ENCODE data around the gene SPN. TPM values are rescaled to one million over a fixed set of nuclear protein-coding genes. Genes with fewer than 3 reads are reported as not detected.
A peak's percentile ranks its signal among the peaks of the same experiment; 100 is the strongest.
"Not testable (repeated sequence)": the region's sequence is repeated elsewhere in the genome, so short reads cannot be mapped to it uniquely, and the experiment has no call there.

Gene SPN
- total RNA-seq, 1 experiment from 2014 or later, result 12.6 TPM

DNA sequence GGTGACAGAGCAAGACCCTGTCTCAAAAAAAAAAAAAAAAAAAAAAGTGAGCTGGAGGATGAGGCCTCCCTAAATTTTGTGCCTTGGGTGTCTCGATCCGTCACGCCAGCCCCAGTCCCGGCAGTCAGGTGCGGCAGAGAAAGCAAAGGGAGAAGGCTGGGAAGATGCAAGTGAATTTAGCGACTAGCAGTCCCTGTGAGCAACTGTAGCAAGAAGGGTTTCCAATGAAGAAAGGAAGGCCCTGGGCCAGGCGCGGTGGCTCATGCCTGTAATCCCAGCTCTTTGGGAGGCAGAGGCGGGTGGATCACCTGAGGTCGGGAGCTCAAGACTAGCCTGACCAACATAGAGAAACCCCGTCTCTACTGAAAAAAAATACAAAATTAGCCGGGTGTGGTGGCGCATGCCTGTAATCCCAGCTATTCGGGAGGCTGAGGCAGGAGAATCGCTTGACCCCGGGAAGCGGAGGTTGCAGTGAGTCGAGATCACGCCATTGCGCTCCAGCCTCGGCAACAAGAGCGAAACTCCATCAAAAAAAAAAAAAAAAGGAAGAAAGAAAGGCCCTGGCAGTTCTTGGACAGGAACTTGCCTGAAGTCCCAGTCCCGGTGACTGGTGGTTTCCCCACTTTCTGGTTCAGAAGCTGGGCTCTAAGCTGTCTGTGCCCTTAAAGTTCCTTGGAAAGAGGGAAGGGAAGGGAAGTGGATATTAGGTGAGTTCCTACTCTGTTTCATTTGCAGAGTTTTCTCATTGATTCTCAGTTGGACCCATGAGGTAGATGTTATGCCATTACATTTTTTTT is 14.1 kb downstream of the SPN start:
- DNase-seq (ENCODE audit: low spot score), result no peak

DNA sequence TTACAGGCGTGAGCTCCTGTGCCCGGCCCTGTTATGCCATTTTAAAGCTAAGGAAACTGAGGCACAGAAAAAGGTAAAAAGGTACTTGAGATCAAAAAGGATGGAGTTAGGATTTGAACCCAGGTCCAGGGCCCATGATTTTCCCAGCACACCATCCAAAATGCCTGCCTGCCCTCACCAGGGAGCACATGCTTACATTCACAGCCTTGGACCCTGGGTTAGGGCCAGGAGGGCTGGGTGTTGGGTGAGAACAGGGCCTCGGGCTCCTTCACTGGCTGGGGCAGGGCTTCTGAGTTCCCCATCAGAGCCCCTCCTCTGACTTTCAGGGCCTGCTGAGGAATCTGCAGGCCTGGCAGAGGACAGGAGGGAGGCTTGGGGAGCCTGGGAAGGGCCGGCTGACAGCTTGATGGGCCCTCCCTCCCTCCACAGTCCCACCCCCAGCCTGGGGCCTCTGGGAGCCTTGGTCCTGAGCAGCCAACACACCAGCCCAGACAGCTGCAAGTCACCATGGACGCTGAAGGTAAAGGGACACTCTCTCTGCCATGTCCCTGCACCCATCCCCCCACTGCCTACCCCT is 15.7 kb downstream of the SPN start, which contains the start of gene QPRT:
Gene QPRT, plus strand, starts transcription at position 490 of the 577 bp plus-strand sequence. Its CDS starts 18 bp downstream, at position 508.
- peak; percentile 81 for DNase-seq (ENCODE audit: low spot score)

DNA sequence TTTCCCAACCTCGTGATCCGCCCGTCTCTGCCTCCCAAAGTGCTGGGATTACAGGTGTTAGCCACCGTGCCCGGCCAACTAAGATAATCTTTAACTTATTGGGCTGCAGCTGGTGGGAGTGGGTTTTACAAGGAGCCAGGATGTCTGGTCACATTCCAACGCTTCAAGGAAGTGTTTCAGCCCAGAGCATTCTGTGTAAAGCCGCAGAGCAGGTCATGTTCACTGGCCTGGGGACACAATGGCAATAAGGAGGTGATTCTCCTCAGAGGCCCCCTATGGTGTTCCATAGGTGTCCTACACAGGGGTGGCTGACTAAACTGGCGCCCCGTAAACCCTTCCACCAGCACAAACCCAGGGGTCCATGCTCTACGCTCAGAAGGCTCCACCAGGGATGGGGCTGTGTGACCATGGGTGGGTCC is 17.1 kb downstream of the SPN start:
- no peak for DNase-seq (ENCODE audit: low spot score)

DNA sequence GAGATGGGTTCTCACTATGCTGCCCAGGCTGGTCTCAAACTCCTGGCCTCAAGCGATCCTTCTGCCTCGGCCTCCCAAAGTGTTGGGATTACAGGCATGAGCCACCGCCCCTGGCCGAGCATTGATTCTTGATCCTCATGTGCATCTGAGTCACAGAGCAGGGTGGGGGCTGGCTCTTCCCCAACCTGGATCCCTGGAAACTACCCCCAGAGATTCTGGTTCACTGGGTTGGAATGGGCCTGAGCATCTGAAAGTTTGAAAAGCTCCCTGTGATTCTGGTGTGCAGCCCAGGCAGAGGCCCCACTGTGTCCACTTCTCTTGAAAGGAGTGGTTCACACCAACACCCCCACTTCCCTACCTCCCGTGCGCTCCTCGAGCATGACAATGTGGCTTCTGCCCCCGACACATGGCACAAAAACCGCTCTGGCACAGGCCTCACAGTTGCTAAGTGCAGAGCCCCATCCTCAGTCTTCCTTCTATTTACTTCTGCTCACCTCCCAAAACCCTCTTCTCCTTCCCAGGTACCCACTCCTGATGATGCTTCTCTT is 20.6 kb downstream of the SPN start:
- DNase-seq (ENCODE audit: low spot score), result no peak

DNA sequence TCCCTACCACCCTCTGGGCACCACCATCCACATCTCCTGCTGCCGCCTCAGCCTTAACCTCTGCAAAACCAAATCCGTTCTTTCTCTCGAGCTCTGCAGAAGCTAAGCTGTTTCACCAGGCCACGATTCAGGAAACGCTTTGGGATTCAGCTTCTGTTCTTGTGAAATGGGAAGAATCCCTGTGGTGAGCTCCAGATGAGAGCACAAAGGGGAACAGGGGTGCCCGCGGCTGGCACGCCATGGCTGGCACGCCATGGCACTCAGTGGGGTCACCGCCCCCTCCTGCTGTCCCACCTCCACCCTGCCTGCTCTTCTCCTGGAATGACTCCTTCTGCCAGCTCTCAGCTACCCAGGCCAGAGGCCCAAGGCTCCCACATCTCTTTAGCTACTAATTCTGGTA is 21.6 kb downstream of the SPN start:
- DNase-seq (ENCODE audit: low spot score), result no peak

DNA sequence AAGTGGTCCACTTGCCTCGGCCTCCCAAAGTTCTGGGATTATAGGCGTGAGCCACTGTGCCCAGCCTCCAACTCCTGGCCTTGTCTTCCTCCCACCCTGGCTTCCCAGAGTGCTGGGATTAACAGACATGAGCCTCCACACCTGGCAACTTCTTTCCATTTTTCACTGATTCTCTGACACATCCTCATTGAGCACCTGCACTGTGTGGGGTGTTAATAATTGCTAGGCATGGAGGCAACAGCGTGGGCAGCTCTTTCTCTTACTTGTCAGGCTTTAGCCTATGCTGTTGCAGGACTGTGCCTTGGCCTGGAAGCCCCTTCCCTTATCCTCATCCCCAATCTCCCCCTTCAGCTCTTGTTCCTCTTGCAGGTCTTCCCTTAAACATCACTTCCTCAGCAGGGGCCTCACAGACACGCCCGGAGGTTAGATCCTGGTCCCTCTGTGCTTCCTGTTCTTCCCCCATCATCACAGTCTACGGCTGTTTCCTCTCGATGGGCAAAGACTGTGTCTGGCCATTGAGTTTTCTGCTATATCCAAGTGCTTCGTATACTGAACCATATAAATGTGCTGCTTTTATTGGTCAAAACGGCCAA is 23.8 kb downstream of the SPN start:
- DNase-seq (ENCODE audit: low spot score), result no peak

DNA sequence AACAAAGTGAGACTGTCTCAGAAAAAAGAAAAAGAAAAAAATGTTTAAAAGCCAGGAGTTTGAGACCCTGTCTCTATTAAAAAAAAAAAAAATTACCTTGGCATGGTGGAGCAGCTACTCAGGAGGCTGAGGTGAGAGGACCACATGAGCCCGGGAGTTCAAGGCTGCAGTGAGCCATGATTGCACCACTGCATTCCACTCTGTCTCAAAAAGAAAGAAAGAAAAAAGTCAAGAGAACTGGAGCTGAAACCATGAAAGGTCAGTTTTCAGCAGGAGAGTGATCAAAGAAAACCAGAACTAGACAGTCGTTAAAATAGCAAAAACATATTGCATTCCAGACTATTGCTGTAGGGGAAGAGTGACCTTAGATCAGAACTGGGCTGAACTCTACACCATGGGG is 24.7 kb downstream of the SPN start:
- no peak for DNase-seq (ENCODE audit: low spot score)

DNA sequence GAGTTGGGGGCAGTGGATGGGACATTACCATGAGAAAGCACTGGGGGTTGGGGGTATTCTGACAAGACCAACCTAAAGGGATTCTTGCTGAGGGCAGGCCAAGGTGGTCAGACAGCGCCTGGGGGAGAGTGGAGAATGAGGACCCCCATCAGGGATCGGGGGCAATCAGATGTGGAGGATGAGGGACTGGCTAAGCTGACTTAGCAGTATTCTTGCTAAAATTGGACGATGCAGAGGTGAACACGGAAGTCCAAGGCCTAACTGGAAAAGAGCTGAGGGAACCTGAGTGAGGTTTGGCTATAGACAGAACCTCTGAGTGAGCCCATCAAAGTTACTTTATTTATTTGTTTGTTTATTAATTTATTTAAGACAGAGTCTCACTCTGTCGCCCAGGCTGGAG is 25.1 kb downstream of the SPN start:
- DNase-seq (ENCODE audit: low spot score), result no peak

DNA sequence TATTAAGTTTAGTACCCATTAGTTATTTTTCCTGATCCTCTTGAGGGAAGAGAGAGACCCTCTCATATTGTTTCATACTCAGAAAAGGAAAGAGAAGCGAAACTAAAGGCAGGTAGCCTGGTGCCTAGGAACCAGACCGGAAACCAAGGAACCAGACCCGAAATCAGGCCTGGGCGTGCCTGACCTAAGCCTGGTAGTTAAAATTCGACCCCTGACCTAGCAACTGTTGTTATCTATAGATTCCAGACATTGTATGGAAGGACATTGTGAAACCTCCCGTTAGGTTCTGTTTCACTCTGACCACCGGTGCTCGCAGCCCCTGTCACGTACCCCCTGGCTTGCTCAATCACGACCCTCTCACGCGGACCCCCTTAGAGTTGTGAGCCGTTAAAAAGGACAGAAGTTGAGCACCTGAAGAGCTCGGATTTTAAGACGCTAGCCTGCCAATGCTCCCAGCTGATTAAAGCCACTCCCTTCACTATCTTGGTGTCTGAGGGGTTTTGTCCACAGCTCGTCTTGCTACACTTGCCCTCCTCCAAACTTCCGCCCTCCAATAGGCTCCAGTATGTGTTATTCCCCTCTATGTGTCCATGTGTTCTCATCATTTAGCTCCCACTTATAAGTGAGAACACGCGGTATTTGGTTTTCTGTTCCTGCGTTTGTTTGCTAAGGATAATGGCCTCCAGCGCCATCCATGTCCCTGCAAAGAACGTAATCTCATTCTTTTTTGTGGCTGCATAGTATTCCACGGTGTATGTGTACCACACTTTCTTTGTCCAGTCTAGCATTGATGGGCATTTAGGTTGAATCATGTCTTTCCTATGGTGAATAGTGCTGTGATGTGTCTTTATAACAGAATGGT is 26.7 kb downstream of the SPN start:
- not testable (repeated sequence) for DNase-seq (ENCODE audit: low spot score)

DNA sequence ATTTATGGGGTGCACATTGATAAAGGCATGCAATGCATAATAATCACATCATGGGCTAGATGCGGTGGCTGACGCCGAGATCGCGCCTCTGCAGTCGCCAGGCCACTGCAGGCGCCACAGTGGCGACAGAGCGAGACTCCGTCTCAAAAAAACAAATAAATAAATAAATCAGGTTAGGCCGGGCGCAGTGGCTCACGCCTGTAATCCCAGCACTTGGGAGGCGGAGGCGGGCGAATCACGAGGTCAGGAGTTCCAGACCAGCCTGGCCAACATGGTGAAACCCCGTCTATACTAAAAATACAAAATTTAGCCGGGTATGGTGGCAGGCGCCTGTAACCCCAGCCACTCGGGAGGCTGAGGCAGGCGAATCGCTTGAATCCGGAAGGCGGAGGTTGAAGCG is 29.6 kb downstream of the SPN start:
- DNase-seq (ENCODE audit: low spot score), result not testable (repeated sequence)

DNA sequence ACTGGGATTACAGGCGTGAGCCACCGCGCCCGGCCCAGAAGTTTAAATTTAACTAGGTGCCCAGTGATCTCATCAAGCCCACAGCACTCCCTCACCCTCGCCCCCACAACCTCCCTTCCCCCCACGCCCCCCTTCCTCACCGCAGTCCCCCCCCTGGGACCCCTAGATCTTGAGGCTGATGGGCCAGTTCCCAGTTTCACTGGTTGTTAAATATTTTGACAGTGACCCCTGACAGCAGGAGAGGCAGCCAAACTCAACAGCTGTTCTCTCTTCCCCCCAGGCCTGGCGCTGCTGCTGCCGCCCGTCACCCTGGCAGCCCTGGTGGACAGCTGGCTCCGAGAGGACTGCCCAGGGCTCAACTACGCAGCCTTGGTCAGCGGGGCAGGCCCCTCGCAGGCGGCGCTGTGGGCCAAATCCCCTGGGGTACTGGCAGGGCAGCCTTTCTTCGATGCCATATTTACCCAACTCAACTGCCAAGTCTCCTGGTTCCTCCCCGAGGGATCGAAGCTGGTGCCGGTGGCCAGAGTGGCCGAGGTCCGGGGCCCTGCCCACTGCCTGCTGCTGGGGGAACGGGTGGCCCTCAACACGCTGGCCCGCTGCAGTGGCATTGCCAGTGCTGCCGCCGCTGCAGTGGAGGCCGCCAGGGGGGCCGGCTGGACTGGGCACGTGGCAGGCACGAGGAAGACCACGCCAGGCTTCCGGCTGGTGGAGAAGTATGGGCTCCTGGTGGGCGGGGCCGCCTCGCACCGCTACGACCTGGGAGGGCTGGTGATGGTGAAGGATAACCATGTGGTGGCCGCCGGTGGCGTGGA is 31.5 kb downstream of the SPN start:
- no peak for DNase-seq (ENCODE audit: low spot score)

DNA sequence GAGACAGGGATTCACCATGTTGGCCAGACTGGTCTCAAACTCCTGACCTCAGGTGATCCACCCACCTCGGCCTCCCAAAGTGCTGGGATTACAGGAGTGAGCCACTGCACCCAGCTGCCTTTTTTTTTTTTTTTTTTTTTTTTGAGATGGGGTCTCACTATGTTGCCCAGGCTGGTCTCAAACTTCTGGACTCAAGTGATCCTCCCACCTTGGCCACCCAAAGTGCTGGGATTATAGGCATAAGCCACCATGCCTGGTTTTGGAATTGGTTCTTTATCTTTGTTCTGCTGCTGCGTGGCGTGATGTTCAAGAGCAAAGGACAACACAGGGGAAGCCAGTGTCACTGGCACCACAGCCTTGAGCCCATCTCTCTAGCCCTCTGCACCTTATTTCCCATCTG is 32.6 kb downstream of the SPN start:
- DNase-seq (ENCODE audit: low spot score), result not testable (repeated sequence)

DNA sequence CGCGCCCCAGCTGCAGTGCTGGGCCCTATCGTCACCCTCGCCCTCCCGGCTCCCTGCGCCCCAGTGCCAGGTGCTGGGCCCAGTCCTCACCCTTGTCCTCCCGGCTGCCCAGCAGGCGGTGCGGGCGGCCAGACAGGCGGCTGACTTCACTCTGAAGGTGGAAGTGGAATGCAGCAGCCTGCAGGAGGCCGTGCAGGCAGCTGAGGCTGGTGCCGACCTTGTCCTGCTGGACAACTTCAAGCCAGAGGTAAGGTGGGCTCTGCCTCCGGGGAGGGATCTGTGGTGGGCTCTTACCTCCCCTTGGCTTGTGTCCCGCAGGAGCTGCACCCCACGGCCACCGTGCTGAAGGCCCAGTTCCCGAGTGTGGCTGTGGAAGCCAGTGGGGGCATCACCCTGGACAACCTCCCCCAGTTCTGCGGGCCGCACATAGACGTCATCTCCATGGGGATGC is 33.9 kb downstream of the SPN start:
- no peak for DNase-seq (ENCODE audit: low spot score)

DNA sequence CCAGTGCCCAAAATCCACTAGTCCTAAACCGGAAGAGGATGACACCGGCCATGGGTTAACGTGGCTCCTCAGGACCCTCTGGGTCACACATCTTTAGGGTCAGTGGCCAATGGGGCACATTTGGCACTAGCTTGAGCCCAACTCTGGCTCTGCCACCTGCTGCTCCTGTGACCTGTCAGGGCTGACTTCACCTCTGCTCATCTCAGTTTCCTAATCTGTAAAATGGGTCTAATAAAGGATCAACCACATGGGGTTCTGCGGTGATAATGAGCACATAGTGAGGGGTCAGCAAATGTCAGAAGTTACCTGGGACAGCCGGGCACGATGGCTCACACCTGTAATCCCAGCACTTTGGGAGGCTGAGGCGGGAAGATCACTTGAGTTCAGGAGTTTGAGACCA is 34.3 kb downstream of the SPN start:
- no peak for DNase-seq (ENCODE audit: low spot score)

DNA sequence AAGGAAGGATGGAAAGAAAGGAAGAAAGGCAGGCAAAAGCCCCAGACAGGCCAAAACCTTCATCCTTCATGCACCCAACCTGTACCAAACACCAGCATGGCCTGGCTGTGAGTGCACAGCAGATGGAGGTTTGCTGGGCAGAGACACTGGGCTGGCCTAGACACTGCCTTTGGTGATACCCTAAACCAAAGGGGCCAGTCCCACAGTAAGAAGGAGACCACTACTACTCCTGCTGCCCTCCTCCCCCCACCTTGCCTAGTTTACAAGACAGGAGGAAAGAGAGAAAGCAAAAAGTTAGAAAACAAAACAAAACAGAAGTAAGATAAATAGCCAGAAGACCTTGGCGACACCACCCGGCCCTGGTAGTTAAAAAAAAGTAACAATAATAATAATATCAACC is 35.0 kb downstream of the SPN start:
- no peak for DNase-seq (ENCODE audit: low spot score)

DNA sequence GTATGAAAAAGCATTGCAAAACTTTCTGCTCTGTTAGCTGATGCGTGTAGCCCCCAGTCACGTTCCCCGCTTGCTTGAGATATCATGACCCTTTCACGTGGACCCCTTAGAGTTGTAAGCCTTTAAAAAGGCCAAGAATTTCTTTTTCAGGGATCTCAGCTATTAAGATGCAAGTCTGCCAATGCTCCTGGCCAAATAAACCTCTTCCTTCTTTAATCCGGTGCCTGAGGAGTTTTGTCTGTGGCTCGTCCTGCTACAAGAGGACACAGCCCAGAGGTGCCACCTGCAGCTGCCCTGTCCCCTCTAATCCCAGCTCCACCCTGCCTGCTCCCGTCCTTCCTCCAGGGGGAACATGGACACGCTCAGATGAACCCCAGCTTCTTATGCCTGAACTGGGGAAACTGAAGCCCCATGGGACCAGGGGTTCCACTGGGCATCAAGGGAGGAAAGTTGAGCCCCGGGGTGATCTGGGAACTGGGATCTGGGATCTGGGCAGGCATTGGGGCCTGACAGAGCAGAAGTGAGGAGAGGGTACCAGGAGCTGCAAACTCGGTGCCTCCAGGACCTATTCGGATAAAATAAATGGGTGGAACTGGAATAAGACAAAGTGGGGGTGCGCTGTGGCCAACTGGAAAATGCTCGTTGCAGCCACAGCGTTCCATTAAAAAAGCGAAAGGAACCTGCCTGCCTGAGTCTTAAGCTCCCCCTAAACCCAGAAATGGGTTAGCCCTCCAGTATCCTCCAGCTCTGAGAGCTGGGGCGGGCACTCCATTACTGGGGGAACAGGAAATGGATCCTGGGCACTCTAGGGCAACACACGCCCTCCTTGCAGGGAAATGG is 35.7 kb downstream of the SPN start:
- no peak for DNase-seq (ENCODE audit: low spot score)

DNA sequence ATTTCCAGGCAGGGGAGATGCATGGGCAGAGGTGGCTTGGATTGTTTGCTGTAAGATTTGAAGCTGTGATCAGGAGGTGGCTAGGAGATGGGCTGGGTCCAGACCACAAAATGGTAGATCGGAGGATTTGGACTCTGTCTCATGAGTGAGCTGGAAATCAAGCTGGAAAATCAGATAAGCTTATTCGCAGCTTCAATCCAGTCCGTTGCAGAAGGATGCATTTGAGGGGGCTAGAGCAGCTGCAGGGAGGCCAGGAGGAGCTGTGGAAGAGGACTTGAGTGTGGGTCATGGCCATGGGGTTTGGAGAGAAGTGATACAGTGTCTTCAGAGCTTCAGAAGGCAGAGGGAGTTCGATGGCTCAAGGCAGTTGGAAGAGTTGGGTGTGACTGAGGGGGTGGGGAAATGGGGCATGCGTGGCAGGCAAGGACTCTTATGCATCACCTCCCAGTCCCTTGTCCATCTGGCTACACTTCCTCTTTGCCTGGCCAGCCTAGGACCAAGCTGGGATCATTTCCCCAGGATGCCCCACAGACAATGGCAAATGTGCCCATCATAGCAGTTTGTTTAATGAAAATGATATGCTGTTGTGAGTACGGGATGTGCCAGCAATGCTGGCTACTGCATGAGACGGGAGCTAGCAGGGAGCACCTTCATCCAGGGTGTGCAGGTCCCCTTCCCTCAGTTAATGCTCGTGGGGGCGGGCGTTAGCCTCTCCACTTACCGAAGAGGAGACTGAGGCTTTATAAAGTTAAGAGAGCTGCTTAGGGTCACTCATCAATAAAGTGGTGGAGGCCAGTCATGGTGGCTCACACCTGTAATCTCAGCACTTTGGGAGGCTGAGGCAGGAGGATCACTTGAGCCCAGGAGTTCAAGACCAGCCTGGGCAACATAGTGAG is 36.5 kb downstream of the SPN start:
- DNase-seq (ENCODE audit: low spot score), result no peak

DNA sequence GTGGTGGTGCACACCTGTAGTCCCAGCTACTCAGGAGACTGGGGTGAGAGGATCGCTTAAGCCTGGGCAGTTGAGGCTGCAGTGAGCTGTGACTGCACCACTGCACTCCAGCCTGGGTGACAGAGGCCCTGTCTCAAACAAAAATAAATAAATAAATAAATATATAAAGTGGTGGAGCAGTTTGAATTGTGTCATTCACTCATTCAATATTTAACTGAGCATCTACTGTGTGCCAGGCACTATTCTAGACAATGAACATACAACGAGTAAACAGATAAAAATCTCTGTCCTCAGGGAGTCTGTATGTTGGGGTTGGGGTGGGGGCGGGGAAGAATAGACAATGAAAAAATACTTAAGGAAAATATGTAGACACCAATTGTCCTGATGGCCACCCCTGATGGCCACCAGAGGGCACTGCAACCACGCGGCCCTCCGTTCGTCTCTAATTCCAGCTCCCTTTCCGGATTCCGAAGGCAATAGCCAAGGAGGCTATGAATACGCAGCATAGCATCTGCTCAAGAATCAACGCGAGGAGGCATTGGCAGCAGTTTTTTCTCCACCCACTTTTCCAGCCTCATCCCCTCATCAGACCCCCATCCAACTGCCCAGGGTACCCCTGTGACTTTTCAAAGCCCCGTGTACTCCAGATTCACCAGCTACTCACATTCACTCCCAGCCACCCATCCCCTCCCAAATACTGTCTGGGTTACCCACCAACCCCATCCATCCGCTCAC is 37.4 kb downstream of the SPN start:
- peak; percentile 82 for DNase-seq (ENCODE audit: low spot score)
